Effector memory CD8-positive, alpha-beta T cell (primary cell): Measurements from ENCODE around the gene MAN2B1.
"Not testable (repeated sequence)": the region's sequence is repeated elsewhere in the genome, so short reads cannot be mapped to it uniquely, and the experiment has no call there.

Experiments used
- ATAC-seq: fragments of 150-1000 bp; cut with Tn5 transposase; replicated peaks from 2 replicates; pipeline ENCODE4 v1.10.0; 2021; ENCODE audit warnings: mild to moderate bottlenecking, moderate library complexity
- DNase-seq, 3 experiments: peaks; one replicate each; pipeline ENCODE4 v3.0.0; 2021
- H3K27ac Mint-ChIP-seq, 2 donors: one replicate each; pipeline ENCODE4 v1.8.0; 2022; ENCODE audit warnings: mild to moderate bottlenecking in 2 of 2, mixed read lengths in 2 of 2, moderate library complexity in 2 of 2
- H3K27me3 Mint-ChIP-seq, 2 donors: one replicate each; pipeline ENCODE4 v1.8.0; 2022; ENCODE audit warnings: mixed read lengths in 2 of 2
- H3K36me3 Mint-ChIP-seq: one replicate; pipeline ENCODE4 v1.8.0; 2022; ENCODE audit warnings: mild to moderate bottlenecking, moderate library complexity, mixed read lengths; ENCODE audit not compliant: insufficient read depth
- H3K4me1 Mint-ChIP-seq, 2 donors: one replicate each; pipeline ENCODE4 v1.8.0; 2022; ENCODE audit warnings: low read depth in 2 of 2, mixed read lengths in 2 of 2
- H3K4me3 Mint-ChIP-seq, 2 donors: one replicate each; pipeline ENCODE4 v1.8.0; 2022; ENCODE audit warnings: mild to moderate bottlenecking in 2 of 2, mixed read lengths in 2 of 2, moderate library complexity in 2 of 2
- H3K9me3 Mint-ChIP-seq, 2 donors: one replicate each; pipeline ENCODE4 v1.8.0; 2022; ENCODE audit warnings: mixed read lengths in 2 of 2

Gene MAN2B1

DNA sequence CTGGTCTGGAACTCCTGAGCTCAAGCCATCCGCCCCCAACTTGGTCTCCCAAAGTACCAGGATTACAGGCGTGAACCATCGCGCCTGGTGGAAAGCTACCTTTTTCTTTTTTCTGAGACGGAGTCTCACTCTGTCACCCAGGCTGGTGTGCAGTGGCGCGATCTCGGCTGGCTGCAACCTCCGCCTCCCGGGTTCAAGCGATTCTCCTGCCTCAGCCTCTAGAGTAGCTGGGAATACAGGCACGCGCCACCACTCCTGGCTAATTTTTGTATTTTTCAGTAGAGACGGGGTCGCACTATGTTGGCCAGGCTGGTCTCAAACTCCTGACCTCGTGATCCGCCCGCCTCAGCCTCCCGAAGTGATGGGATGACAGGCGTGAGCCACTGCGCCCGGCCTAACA lies 30.9 kb upstream of the MAN2B1 start:
- peak overlapping the region in 1 of 2 donors; percentile 62 for H3K27ac Mint-ChIP-seq
- DNase-seq, result not testable (repeated sequence)

DNA sequence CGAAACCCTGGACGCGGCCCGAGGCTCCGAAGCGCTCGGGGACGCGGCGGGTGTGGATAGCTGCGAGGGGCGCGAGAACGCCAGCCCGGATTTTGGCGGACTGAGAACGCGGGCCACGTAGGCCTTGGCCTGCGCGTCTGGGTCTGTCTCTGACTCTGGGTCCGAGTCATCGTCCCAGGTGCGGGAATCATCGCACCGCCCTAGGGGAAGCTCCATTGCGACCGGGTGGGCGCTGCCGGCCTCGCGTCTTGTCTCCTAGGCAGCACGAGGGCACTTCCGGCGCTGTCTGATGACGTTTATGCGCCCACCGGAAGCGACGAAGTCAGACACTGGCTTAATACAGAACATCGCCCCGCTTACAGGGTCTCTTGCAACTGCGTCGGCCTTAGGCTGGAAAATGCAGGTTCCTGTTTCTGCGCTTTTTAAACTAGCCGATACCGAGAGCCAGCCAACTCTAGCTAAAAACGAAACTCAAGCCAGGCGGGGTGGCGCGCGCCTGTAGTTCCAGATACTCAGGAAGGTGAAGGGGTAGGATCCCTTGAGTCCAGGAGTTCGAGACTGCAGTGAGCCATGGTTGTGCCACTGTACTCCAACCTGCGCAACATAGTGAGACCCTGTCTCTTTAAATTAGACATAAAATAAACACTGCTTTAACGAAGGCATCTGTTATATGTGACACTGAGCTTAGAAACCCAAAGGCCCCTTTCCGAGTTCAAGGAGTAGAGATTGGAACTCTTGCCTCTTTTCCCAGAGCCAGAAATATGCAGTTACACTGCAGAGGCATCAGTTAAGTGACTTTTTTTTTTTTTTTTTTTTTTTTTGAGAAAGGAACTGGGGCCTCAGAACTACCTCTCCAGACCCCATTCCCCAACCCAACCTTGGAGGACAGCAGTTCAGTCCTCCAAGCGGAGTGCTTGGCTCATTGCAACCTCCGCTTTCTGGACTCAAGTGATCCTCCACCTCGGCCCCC lies 30.1 kb upstream of the MAN2B1 start, which contains the start of gene FBXW9:
FBXW9 (minus strand) TSS at position 266 of the 970 bp plus-strand sequence; CDS start at position 216, 50 bp downstream.
- peak; percentile 98 to 99 (median 98) for DNase-seq

More for the DNA sequence above, 30.9 kb upstream of the MAN2B1 start:
- ATAC-seq, H3K4me1 Mint-ChIP-seq, H3K27me3 Mint-ChIP-seq, H3K9me3 Mint-ChIP-seq: not testable (repeated sequence)
- peaks cover 22% of the 10 kb centered on the region for H3K36me3 Mint-ChIP-seq
- H3K4me3 Mint-ChIP-seq, result peak overlapping the region in 1 of 2 donors; percentile 89

DNA sequence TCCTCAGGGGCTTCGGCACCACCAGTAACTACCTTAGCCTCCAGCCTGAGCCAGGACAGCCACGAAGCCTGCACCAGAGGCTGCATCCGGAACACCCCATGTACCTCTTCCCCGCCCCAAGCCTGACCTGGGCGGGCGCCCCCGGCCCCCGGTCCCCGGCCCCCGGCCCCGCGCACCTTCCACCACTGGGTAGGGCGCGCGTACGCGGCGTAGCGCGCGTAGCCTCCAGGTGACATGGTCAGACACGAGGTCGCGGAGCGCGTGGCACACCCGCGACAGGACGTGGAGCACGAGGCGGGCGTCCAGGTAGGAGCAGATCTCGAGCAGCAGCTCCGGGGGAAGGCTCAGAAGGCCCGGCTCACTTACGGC lies 29.4 kb upstream of the MAN2B1 start:
- Mint-ChIP-seq H3K36me3 (peaks cover 13% of the 10 kb centered on the region), H3K27ac (peak overlapping the region; percentile 96 to 97), H3K4me3 (peak overlapping the region; percentile 86 to 89), H3K4me1 (peaks cover 0 to 3% of the 10 kb centered on the region in 2 donors), H3K27me3 (no peaks in the 10 kb centered on the region), H3K9me3 (no peaks in the 10 kb centered on the region)
- DNase-seq, result no peak
- ATAC-seq, result peak; percentile 21

More for the DNA sequence above, 30.1 kb upstream of the MAN2B1 start, which contains the start of gene FBXW9:
- H3K36me3 Mint-ChIP-seq, result peaks cover 18% of the 10 kb centered on the region
- no peaks in the 10 kb centered on the region for H3K27me3 Mint-ChIP-seq
- H3K4me1 Mint-ChIP-seq, result peaks cover 0 to 2% of the 10 kb centered on the region in 2 donors
- peak within 1 kb of the TSS; percentile 96 to 97 for H3K27ac Mint-ChIP-seq
- no peaks in the 10 kb centered on the region for H3K9me3 Mint-ChIP-seq
- H3K4me3 Mint-ChIP-seq, result peak within 1 kb of the TSS; percentile 86 to 89
- ATAC-seq, result peak; percentile 97

DNA sequence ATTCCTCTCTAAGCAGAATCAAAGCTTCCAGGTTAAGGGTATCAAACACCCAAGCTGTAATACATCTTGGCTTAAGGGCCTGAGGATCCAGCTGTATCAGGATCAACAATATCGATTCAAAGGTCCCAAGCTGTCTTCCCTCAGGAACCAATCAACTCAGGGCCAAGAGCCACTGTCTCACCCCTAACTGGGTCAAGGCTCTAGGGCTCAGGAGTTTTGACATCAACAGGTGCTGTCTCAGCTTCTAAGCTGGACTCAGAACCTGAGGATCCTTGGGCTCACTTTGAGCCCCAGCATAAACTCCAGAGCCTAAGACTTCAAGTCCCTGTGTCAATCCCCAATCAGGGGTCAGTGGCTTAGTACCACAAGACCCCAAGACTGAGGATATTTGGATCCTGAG lies 29.0 kb upstream of the MAN2B1 start:
- Mint-ChIP-seq H3K4me3 (peak overlapping the region; percentile 86 to 89), H3K9me3 (no peaks in the 10 kb centered on the region), H3K27ac (peak overlapping the region in 1 of 2 donors; percentile 96), H3K27me3 (no peaks in the 10 kb centered on the region), H3K36me3 (peaks cover 11% of the 10 kb centered on the region), H3K4me1 (peaks cover 0 to 3% of the 10 kb centered on the region in 2 donors)
- no peak for DNase-seq
- ATAC-seq, result no peak

DNA sequence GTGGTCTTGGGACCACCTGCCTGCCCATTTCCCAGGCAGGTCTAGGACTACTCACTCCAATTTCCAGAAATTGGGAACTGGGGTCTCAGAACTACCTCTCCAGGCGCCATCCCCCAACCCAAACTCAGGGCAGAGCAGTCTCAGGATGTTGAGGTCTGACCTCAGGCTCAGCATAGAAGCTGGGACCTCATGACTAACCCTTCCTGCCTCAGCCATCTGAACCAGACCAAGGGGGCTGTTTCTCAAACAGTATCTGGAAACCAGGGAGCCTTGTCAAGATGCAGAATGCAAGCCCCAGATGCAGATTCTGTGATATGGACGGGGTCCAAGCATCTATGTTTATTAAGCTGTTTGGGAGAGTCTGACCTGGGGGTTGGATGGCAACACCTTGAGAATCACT lies 28.6 kb upstream of the MAN2B1 start:
- Mint-ChIP-seq H3K9me3 (no peaks in the 10 kb centered on the region), H3K4me1 (peaks cover 0 to 3% of the 10 kb centered on the region in 2 donors), H3K27me3 (no peaks in the 10 kb centered on the region), H3K4me3 (peak overlapping the region in 1 of 2 donors; percentile 89), H3K36me3 (peaks cover 11% of the 10 kb centered on the region), H3K27ac (no peak overlapping the region)
- ATAC-seq, result no peak
- no peak for DNase-seq

DNA sequence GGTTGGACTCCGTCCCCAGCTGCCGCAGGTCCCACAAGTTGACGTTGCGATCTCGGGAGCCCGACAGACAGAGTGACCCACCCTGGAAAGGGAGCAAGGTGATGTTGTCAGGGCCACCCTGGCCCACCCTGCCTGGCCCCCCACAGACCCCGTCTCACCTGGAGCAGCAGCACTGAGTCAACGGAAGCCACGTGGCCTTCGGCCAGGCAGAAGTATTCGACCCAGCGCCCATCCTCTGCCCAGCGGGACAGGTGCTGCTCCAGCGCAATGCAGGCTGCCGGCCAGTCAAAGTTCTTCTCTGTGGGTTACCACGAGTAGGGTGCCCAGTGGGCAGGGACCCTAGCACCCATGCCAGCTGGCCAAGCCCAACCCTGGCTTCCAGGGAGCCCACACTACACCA lies 28.1 kb upstream of the MAN2B1 start:
- no peaks in the 10 kb centered on the region for H3K9me3 Mint-ChIP-seq
- H3K4me1 Mint-ChIP-seq, result peaks cover 0 to 3% of the 10 kb centered on the region in 2 donors
- ATAC-seq (no peak), DNase-seq (no peak)
- no peaks in the 10 kb centered on the region for H3K27me3 Mint-ChIP-seq
- no peak overlapping the region for H3K4me3 Mint-ChIP-seq
- H3K27ac Mint-ChIP-seq, result no peak overlapping the region
- H3K36me3 Mint-ChIP-seq, result peaks cover 11% of the 10 kb centered on the region

DNA sequence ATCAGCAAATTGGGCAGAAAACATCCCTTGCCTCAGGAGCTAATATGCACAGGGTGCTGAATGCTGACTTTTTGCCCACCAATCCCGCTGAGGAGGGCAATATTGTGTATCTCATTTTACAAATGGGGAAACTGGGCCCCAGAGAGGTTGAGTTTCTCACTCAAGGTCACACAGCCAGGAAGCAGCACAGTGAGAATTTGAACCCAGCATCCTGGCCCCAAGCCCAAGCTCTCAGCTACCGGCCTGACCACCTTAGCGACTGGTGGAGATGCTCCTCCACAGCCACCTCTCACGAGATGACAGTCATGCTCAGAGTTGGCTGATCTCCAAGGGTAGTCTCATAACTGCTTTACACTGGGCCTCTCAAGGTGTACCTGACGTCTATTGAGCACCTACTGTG lies 26.4 kb upstream of the MAN2B1 start:
- ATAC-seq (no peak), DNase-seq (no peak)
- no peaks in the 10 kb centered on the region for H3K27me3 Mint-ChIP-seq
- no peak overlapping the region for H3K27ac Mint-ChIP-seq
- no peaks in the 10 kb centered on the region for H3K9me3 Mint-ChIP-seq
- peaks cover 11% of the 10 kb centered on the region for H3K36me3 Mint-ChIP-seq
- H3K4me3 Mint-ChIP-seq, result no peak overlapping the region
- peaks cover 0 to 3% of the 10 kb centered on the region in 2 donors for H3K4me1 Mint-ChIP-seq

DNA sequence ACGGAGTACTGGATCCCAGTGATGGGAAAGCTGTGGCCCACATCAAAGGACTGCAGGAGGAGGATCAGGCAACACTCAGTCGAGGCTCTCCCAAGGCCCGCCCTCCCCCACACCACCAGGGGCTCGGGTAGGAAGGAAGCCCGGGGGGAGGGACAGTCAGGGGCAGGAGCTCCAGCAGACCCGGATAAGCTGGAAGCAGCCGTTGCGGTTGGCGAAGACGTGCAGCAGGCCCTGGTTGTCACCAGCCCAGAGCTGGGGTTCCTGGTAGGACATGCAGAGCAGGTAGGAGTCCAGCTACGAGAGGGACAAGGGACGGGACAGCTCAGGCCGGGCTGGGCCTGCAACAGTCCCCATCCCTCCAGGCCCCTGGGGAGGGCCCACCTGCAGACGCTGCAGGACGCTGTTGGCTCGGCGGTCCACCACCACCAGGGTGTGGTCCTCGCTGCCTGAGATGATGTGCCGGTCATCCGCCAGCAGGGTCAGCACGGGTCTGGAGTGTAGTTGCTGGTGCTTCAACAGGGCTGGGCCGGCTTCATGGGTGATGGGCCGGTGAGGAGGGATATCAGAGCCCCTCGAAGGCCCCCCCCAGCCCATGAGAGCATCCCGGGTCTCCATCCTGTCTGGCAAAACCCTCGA lies 23.2 kb upstream of the MAN2B1 start:
- Mint-ChIP-seq H3K27ac (peak overlapping the region in 1 of 2 donors; percentile 57), H3K4me1 (peaks cover 0 to 3% of the 10 kb centered on the region in 2 donors), H3K4me3 (no peak overlapping the region), H3K9me3 (no peaks in the 10 kb centered on the region), H3K36me3 (peaks cover 3% of the 10 kb centered on the region), H3K27me3 (no peaks in the 10 kb centered on the region)
- DNase-seq (no peak), ATAC-seq (no peak)

DNA sequence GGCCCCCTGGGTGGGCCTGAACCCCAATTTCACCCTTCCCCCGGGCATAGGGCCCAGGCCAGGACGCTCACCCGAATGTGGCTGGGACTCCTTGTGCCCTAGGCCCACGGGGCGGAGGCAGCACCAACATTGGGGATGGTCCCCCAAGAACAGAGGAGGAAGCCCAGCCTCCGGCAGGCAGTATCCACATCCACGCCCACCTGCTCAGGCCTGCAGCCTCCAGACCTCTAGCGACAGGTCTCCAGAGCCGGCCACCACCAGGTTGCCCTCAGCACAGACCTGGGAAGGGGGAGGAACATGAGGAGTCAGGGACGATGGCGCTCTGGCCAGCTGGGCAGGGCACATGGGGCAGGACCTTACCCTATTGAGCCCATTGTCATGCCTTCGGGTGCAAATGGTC lies 22.5 kb upstream of the MAN2B1 start:
- ATAC-seq (no peak), DNase-seq (no peak)
- Mint-ChIP-seq H3K4me1 (peaks cover 0 to 3% of the 10 kb centered on the region in 2 donors), H3K27me3 (no peaks in the 10 kb centered on the region), H3K4me3 (no peak overlapping the region), H3K36me3 (peaks cover 3% of the 10 kb centered on the region), H3K27ac (no peak overlapping the region), H3K9me3 (no peaks in the 10 kb centered on the region)

DNA sequence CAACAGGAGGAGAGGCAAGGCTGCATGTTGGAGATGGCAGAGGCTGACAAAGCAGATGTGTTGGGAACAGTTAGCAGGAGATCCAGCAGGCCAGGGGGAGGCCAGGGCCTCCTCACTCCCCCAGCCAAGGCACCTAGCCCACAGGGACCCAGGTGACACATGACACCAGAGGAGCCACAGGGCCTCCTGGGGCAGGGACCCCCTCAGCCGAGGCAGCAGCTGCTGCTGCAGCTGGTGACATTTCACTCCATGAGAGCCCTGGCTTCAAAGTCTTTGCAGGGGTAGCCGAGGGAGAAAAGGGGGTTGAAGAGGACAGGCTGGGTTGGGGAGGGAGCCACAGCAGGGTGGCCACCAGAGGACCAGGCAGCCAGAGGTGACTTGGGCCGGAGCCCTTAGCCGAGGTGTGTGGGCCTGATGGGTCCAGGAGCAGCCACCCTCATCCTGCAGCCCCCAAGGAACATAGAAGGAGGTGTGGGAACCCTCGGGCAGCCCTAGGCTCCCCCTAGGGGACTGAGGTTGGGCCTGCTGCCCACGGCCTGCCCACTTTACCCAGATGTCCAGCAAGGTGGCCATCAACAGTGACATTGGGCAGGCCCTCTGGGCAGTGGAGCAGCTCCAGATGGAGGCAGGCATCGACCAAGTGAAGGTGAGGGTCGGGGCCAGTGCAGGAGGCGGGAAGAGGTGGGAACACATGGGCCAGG lies 21.1 kb upstream of the MAN2B1 start, which contains the start of gene GNG14:
GNG14 (plus strand) TSS at position 503 of the 701 bp plus-strand sequence; CDS start at position 554, 51 bp downstream.
- Mint-ChIP-seq H3K9me3 (no peaks in the 10 kb centered on the region), H3K36me3 (peaks cover 10% of the 10 kb centered on the region), H3K4me3 (no peak within 1 kb of the TSS), H3K27me3 (no peaks in the 10 kb centered on the region), H3K4me1 (peaks cover 0 to 3% of the 10 kb centered on the region in 2 donors), H3K27ac (no peak within 1 kb of the TSS)
- DNase-seq (no peak), ATAC-seq (no peak)

DNA sequence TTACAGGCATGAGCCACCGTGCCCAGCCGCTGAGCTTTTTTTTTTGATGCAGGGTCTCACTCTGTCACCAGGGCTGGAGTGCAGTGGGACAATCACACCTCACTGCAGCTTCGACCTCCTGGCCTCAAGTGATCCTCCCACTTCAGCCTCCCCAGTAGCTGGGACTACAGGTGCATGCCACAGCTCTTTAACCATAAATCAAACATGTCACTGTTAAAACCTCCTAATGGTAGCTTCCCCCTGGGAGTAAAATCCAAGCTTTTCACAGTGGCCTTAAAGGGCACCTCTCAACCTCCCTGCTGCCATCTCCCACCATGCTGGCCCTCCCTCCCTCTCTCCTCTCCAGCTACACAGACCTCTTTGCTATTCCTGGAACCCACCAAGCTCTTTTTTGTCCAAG lies 19.3 kb upstream of the MAN2B1 start:
- H3K36me3 Mint-ChIP-seq, result peaks cover 26% of the 10 kb centered on the region
- DNase-seq (no peak), ATAC-seq (no peak)
- peaks cover 8 to 10% of the 10 kb centered on the region in 2 donors for H3K4me1 Mint-ChIP-seq
- H3K27ac Mint-ChIP-seq, result no peak overlapping the region
- no peaks in the 10 kb centered on the region for H3K9me3 Mint-ChIP-seq
- no peaks in the 10 kb centered on the region for H3K27me3 Mint-ChIP-seq
- H3K4me3 Mint-ChIP-seq, result no peak overlapping the region

DNA sequence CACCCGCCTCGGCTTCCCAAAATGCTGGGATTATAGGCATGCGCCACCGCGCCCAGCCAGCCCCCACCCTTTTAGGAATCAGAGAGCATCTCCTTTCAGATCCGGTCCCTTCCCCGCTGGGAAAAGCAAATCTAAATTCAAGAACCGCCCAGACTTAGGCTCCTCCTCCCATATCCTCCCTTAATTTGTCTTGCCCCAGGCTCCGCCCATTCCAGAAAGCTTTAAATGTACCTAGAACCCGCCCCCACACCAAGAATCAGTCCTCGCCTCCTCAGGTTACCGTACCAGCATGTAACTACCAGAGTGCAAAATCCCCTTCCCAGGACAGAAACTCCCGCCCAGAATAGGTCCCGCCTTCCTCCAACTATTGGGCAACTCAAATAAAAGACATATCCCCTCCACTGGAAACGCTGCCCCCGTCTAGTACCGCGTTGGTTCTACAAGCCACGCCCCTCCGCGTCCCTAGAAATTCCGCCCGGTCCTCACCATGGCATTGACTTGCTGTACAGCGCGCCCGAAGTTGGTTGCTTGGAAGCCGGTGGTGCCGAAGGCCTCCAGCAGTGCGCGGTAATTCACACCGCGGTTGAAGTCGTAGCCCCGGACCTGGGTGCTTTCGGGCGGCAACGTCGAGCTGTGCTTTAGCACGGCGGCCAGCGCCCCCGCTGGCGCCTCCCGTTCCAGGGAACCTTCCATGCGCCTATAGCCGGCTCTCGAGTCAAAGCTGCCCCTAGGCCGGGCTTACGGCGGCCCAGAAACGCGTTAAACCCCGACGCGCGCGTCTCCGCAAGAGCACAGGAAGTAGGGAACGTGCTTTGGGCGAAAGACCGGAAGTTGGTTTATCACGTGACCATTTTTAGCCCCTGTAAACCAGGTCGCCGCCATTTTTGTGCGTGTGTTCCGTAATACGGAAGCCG lies 14.8 kb upstream of the MAN2B1 start, which contains the start of gene DHPS:
DHPS (minus strand) TSS at position 807 of the 914 bp plus-strand sequence; CDS start at position 693, 114 bp downstream.
- ATAC-seq, result peak; percentile 81
- H3K9me3 Mint-ChIP-seq, result no peaks in the 10 kb centered on the region
- H3K4me3 Mint-ChIP-seq, result peak within 1 kb of the TSS; percentile 92 to 94
- peak within 1 kb of the TSS; percentile 88 to 91 for H3K27ac Mint-ChIP-seq
- peak; percentile 83 to 90 (median 87) for DNase-seq
- no peaks in the 10 kb centered on the region for H3K27me3 Mint-ChIP-seq
- H3K36me3 Mint-ChIP-seq, result peaks cover 61% of the 10 kb centered on the region
- H3K4me1 Mint-ChIP-seq, result peaks cover 20 to 24% of the 10 kb centered on the region in 2 donors
